Measurements from ENCODE around the gene ANKRD39.

DNA sequence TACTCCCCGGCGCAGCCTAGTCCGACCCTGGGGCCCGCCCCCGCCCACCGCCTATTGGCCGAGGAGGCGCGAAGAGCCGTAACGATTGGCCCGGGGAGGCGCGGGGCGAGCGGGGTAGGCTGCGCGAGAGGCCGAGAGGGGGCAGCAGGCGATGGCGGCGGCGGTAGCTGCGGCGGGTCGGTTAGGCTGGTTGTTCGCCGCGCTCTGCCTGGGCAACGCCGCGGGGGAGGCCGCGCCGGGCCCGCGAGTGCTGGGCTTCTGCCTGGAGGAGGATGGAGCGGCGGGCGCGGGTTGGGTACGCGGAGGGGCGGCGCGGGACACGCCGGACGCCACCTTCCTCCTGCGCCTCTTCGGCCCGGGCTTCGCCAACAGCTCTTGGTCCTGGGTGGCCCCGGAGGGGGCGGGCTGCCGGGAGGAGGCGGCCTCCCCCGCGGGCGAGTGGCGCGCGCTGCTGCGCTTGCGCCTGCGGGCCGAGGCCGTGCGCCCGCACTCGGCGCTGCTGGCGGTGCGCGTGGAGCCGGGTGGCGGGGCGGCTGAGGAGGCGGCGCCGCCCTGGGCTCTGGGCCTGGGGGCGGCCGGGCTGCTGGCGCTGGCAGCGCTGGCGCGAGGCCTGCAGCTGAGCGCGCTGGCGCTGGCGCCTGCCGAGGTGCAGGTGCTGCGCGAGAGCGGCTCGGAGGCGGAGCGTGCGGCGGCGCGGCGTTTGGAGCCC is 41.5 kb downstream of the ANKRD39 start, which contains the start of gene CNNM3:
- TF ChIP-seq, protein P1, sequence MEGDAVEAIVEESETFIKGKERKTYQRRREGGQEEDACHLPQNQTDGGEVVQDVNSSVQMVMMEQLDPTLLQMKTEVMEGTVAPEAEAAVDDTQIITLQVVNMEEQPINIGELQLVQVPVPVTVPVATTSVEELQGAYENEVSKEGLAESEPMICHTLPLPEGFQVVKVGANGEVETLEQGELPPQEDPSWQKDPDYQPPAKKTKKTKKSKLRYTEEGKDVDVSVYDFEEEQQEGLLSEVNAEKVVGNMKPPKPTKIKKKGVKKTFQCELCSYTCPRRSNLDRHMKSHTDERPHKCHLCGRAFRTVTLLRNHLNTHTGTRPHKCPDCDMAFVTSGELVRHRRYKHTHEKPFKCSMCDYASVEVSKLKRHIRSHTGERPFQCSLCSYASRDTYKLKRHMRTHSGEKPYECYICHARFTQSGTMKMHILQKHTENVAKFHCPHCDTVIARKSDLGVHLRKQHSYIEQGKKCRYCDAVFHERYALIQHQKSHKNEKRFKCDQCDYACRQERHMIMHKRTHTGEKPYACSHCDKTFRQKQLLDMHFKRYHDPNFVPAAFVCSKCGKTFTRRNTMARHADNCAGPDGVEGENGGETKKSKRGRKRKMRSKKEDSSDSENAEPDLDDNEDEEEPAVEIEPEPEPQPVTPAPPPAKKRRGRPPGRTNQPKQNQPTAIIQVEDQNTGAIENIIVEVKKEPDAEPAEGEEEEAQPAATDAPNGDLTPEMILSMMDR (IDR thresholded peaks at IDR 0.05): peak; percentile 16 to 70 (median 58)
- TF ChIP-seq POLR2A (IDR thresholded peaks at IDR 0.05): peak; percentile 56 to 88

Measured in adrenal gland (tissue), 5 donors.